Heart left ventricle (tissue), 16 donors: ENCODE data around the gene RARRES1. TPM values are rescaled to one million over a fixed set of nuclear protein-coding genes. Genes with fewer than 3 reads are reported as not detected.

Experiments
- ATAC-seq, 4 donors: fragments of 200-7000 bp; cut with Tn5 transposase; one replicate each; pipeline ENCODE4 v1.9.1; 2020 to 2022; ENCODE audit warnings: moderate library complexity in 4 of 4, mild to moderate bottlenecking in 3 of 4, moderate number of reproducible peaks in 1 of 4
- DNase-seq, 5 donors: peaks; one replicate each; pipeline ENCODE4 v3.0.0-alpha.2; 2020
- H3K27ac ChIP-seq, 12 donors: fragments of 200-600 bp; sonication (generic) in 4 of 12; one replicate each; pipeline versions ENCODE4 v1.5.0 to v1.8.0; 2016 to 2022; ENCODE audit warnings: mild to moderate bottlenecking in 2 of 12
- H3K27me3 ChIP-seq, 9 donors: fragments of 200-600 bp; sonication (generic) in 2 of 9; one replicate each; pipeline versions ENCODE4 v1.5.1 to v1.8.0; 2016 to 2022; ENCODE audit warnings: mild to moderate bottlenecking in 3 of 9
- H3K36me3 ChIP-seq, 9 donors: fragments of 200-600 bp; sonication (generic) in 2 of 9; one replicate each; pipeline versions ENCODE4 v1.5.0 to v1.8.0; 2018 to 2022; ENCODE audit warnings: mild to moderate bottlenecking in 2 of 9
- H3K4me1 ChIP-seq, 12 donors: fragments of 200-600 bp; sonication (generic) in 4 of 12; one replicate each; pipeline versions ENCODE4 v1.5.0 to v1.8.0; 2016 to 2022; ENCODE audit warnings: mild to moderate bottlenecking in 3 of 12
- H3K4me3 ChIP-seq, 12 donors: fragments of 200-600 bp; sonication (generic) in 4 of 12; one replicate each; pipeline versions ENCODE4 v1.5.0 to v1.8.0; 2017 to 2022; ENCODE audit warnings: mild to moderate bottlenecking in 9 of 12, moderate library complexity in 4 of 12
- H3K9me3 ChIP-seq, 12 donors: fragments of 200-600 bp; sonication (generic) in 4 of 12; one replicate each; pipeline versions ENCODE4 v1.5.0 to v1.8.0; 2016 to 2022; ENCODE audit warnings: mild to moderate bottlenecking in 1 of 12
- POLR2A ChIP-seq, 2 donors: fragments of 450-650 bp; IDR thresholded peaks; one replicate each; pipeline ENCODE4 v1.6.1; 2017; ENCODE audit warnings: antibody characterized with exemption in 2 of 2, mild to moderate bottlenecking in 2 of 2, moderate library complexity in 2 of 2
- WGBS, 4 donors: extraction: QIAGEN DNeasy Blood & Tissue Kit in 2 of 4; methylation state at CpG; one replicate each; pipeline versions ENCODE4 v1.1.5 to v1.1.7; 2013 to 2018; 5-methylcytosine and 5-hydroxymethylcytosine counted together
- intact Hi-C, 10 donors: fragments of 100-400 bp; cut with DNase I; formaldehyde crosslinking; loops; one replicate each; pipeline versions ENCODE4 v1.11.1 to v1.14.2; 2022
- polyA plus RNA-seq, 2 donors: library from polyadenylated mRNA; stranded (reverse); fragments of 200-250 nt; gene quantifications; one replicate each; pipeline ENCODE4 v1.2.3, GENCODE V29; 2013
- total RNA-seq, 9 donors: library from RNA; depleted of rRNA in 2 of 9; stranded (reverse); fragments of >200 nt in 2 of 9; fragmentation: NEBNext Ultra II Directional in 3 of 9; extraction: Animal tissue kit (Norgen Biotek cat#: 25700) in 3 of 9; gene quantifications; one replicate each; pipeline versions ENCODE4 v1.1.0 to v1.2.4, GENCODE V29; 2016 to 2023
- TF ChIP-seq, protein P1 (sequence below), 12 donors: fragments of 200-600 bp; sonication (generic) in 4 of 12; IDR thresholded peaks; one replicate each; pipeline versions ENCODE4 v1.5.0 to v1.8.0; 2018 to 2022; ENCODE audit warnings: antibody characterized with exemption in 12 of 12, mild to moderate bottlenecking in 5 of 12
- donor health status: ischemic (EF 13 %, LVEDD 7.1; RV severe dilation, severe dysfunction).
- donor health status: healthy with polysubstance abuse.
- donor health status: DM: no; HTN: yes; CAD: no.
- donor health status: DM: no; HTN: no; CAD: no.
- donor health status: ischemic (EF 25% LVEDD 6.9; RV normal size, moderate dysfunction).
- donor health status: ischemic (EF 25% LVEDD 5.7; RV mildly dilated, moderate dysfunction).
- donor health status: healthy.
- donor health status: DM: yes; HTN: yes; CAD: no.
- donor health status: ischemic (EF 35%, LVEDD 5.7; RV mildly dilated, moderate dysfunction).
- donor health status: nonischemic (EF 11% LVEDD 7.7; RV severe dilation, severe dysfunction).
- donor health status: DM: yes; HTN: yes; CAD: no.
- donor health status: PGD.
- donor health status: ischemic (EF 29% LVEDD 5.4; RV normal size, mild dysfunction).
- donor health status: nonischemic (EF 23%, LVEDD 6.1; RV moderate dilation, normal function).

RARRES1 gene
- total and polyA plus RNA-seq, 11 donors: 0.63 to 69.4 (median 3.6) TPM

DNA sequence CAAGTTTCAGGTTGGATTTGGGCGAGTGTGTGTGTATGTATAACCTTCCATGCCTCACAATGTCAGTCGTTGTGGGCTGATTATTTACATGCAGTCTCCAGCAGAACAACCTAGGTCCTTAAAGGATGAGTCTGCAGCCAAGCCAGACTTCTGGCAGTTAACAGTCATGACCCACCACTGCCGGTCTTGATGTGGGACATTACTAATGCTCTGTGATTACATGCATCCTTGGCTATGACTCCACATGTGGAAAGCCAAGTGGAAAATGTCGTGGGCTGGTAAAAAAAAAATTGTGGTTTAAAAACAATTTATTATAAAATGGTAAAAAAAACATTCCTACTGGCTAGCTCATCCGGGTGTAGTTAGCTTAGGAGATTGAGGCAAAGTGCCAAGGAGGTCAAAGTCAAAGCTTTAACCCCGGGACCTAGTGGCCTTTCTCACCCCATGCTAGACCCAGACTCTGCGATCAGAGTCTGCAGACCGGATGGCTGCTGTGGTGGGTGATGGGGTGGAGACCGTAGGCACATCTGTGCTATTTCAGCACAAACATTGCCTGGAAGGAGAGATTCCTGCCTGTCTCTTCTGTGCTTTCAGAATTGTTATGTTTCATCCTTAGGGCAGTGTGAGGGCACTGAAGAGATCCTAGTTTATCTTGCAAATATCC, 6.8 kb downstream of the RARRES1 start:
- Histone ChIP-seq H3K4me1 (peaks cover 0 to 57% (median 21%) of the 10 kb centered on the region in 12 donors), H3K9me3 (no peaks in the 10 kb centered on the region), H3K36me3 (no peaks in the 10 kb centered on the region), H3K27me3 (no peaks in the 10 kb centered on the region), H3K4me3 (no peak overlapping the region), H3K27ac (peak overlapping the region in 9 of 12 donors; percentile 18 to 68 (median 33))
- intact Hi-C loops: loop anchor here in 7 of 10 donors (2.0 to 10.0 kb wide), 5 partner anchors 42 to 71 kb away; no protein-coding TSS in a partner anchor
- DNase-seq (peak in 4 of 5 donors; percentile 27 to 62 (median 49)), ATAC-seq (peak; percentile 60 to 89 (median 78))
- WGBS, 4 donors: 36 to 51% (median 40%) methylated on average over 9 of the region's 9 CpGs
- TF ChIP-seq, protein P1, sequence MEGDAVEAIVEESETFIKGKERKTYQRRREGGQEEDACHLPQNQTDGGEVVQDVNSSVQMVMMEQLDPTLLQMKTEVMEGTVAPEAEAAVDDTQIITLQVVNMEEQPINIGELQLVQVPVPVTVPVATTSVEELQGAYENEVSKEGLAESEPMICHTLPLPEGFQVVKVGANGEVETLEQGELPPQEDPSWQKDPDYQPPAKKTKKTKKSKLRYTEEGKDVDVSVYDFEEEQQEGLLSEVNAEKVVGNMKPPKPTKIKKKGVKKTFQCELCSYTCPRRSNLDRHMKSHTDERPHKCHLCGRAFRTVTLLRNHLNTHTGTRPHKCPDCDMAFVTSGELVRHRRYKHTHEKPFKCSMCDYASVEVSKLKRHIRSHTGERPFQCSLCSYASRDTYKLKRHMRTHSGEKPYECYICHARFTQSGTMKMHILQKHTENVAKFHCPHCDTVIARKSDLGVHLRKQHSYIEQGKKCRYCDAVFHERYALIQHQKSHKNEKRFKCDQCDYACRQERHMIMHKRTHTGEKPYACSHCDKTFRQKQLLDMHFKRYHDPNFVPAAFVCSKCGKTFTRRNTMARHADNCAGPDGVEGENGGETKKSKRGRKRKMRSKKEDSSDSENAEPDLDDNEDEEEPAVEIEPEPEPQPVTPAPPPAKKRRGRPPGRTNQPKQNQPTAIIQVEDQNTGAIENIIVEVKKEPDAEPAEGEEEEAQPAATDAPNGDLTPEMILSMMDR (IDR thresholded peaks at IDR 0.05): no peak
- TF ChIP-seq POLR2A (IDR thresholded peaks at IDR 0.05): no peak

DNA sequence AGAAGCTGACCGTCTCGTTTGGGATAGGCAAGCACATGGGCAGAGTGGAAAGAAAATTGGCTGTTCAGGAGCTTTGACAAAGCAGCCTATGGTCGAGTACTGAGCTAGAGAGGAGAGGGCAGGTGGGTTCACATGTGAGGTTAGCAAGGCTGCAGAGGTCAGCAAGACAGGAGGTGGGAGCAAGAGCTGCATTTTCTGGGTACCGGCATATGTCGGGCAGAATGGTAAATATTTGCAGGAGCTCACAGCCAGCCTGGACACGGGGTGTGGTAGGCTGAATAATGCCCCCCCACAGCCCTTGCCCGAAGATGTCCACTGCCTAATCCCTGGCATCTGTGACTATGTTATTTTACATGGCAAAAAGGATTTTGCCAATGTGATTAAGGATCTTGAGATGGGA, 8.3 kb downstream of the RARRES1 start:
- intact Hi-C loops: loop anchor here in 1 of 10 donors (10.0 kb wide), 1 partner anchor 69 kb away; no protein-coding TSS in a partner anchor
- Histone ChIP-seq H3K36me3 (no peaks in the 10 kb centered on the region), H3K4me3 (no peak overlapping the region), H3K9me3 (no peaks in the 10 kb centered on the region), H3K27me3 (no peaks in the 10 kb centered on the region), H3K27ac (peak overlapping the region in 1 of 12 donors; percentile 60), H3K4me1 (peaks cover 0 to 57% (median 21%) of the 10 kb centered on the region in 12 donors)
- ATAC-seq: no peak
- 96 to 99% (median 97%) methylated on average over 7 of the region's 7 CpGs for WGBS, 4 donors
- TF ChIP-seq, protein P1 (IDR thresholded peaks at IDR 0.05): no peak
- no peak for TF ChIP-seq POLR2A (IDR thresholded peaks at IDR 0.05)
- DNase-seq: no peak

DNA sequence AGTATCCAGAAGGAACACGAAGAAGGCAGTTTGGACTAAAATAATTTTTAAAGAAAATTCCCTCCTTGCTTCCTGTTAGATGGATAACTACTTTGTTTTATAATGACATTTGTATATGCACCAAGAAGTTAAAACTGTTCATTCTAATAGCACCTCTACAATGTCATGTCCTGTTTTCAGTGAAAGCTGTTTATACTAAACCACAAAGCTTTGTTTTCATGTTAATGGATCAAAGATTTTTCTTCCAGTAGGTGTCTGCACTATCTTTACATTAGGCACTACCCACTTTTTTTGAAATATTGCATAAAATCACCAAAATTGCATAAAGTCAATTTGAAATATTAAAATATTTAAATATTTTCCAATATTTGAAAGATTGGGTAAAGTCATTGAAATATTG, 10.1 kb downstream of the RARRES1 start:
- DNase-seq: no peak
- Histone ChIP-seq H3K27ac (peak overlapping the region in 1 of 12 donors; percentile 66), H3K36me3 (no peaks in the 10 kb centered on the region), H3K4me1 (peaks cover 0 to 61% (median 29%) of the 10 kb centered on the region in 12 donors), H3K27me3 (no peaks in the 10 kb centered on the region), H3K4me3 (no peak overlapping the region), H3K9me3 (no peaks in the 10 kb centered on the region)
- no peak for ATAC-seq
- 80 to 89% (median 87%) methylated on average over 1 of the region's 1 CpG for WGBS, 4 donors
- TF ChIP-seq, protein P1 (IDR thresholded peaks at IDR 0.05): no peak
- TF ChIP-seq POLR2A (IDR thresholded peaks at IDR 0.05): no peak
- intact Hi-C loops: loop anchor here in 1 of 10 donors (10.0 kb wide), 1 partner anchor 67 kb away; no protein-coding TSS in a partner anchor

DNA sequence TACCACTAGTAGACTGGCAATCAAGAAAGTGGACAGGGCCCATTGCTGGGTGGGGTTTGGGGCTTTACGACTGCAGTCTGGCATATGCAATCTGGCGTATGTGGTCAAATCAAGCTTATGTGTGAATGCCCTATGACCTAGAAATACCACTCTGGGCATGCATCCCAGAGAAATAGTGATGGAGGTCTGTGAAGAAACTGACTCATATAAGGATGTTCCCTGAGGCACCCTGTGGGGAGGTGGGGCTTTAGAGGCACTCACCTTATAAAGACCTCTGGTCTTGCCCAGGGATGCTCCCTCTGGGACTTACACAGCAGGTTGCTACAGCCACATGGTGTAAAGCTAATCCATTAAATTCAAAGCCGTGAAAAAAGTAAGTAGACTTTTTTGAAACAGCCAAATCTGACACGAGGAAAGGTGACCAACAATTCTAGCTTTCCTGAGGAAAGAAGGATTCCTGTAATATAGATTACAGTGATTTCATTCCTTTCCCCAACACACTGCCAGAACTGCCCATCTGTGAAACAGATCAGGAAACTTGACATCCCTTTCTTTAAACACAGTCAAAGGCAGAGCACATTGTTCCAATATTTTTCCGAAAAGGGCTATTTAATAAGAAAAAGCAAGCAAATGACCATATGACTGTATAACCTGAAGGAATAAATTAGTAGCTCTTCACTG, 13.6 kb downstream of the RARRES1 start:
- WGBS, 4 donors: 49 to 69% (median 61%) methylated on average over 5 of the region's 5 CpGs
- intact Hi-C loops: loop anchor here in 1 of 10 donors (5.0 kb wide), 1 partner anchor 46 kb away; the partner anchor contains the start of gene LXN
- ATAC-seq (peak in 3 of 4 donors; percentile 23 to 63 (median 32)), DNase-seq (no peak)
- Histone ChIP-seq H3K27me3 (no peaks in the 10 kb centered on the region), H3K27ac (peak overlapping the region in 2 of 12 donors; percentile 11 to 28), H3K36me3 (peaks cover 0 to 4% (median 0%) of the 10 kb centered on the region in 9 donors), H3K4me1 (peaks cover 0 to 43% (median 19%) of the 10 kb centered on the region in 12 donors), H3K4me3 (no peak overlapping the region), H3K9me3 (no peaks in the 10 kb centered on the region)
- no peak for TF ChIP-seq POLR2A (IDR thresholded peaks at IDR 0.05)
- TF ChIP-seq, protein P1 (IDR thresholded peaks at IDR 0.05): no peak
